GM13976 (cell line): ENCODE results near the gene DAB1.

Source experiments
- DNase-seq: peaks from one replicate; pipeline ENCODE4 v3.0.0; 2012; ENCODE audit warnings: low spot score
- CTCF ChIP-seq: IDR thresholded peaks from 2 replicates; pipeline ENCODE4 v1.5.1; 2012; ENCODE audit warnings: borderline replicate concordance, mild to moderate bottlenecking; ENCODE audit not compliant: insufficient read depth; ENCODE audit errors: extremely low read depth, missing control alignments, control extremely low read depth
- in situ Hi-C: fragments of 300-500 bp; cut with MboI; formaldehyde crosslinking; loops from one replicate; pipeline ENCODE4 v1.12.0; 2022; ENCODE audit warnings: low sequenced_read_pairs, mixed read lengths, inconsistent platforms; ENCODE audit not compliant: unreplicated experiment

The DAB1 gene

GRCh38 chr1:57289781-57290180, 134.1 kb downstream of the DAB1 start:
- DNase-seq, result no peak
- in situ Hi-C loops, result no loop called here
- no peak for TF ChIP-seq CTCF

DNA sequence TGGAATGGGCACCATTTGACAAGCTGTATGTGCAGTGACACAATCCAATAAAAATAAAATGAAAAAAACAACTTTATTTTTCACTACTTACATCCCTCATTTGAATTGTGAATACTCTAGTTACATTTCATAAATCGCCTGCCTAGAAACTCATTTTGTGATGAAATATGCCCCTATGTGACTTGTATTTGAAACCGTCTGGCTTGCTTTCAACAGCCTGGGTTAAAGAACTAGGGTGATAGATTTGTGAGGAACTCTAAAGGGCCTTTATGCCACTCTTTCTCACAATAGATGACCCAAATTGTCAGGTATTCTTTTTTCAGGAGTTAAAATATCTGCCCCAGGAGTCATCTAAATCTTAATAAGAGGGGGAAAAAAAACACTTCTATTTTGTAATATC, 137.9 kb downstream of the DAB1 start:
- no peak for DNase-seq
- in situ Hi-C loops, result no loop called here

GRCh38 chr1:57282411-57282810, 141.4 kb downstream of the DAB1 start:
- DNase-seq, result no peak
- in situ Hi-C loops, result no loop called here
- no peak for TF ChIP-seq CTCF

More for the DNA sequence above, 137.9 kb downstream of the DAB1 start:
- no peak for TF ChIP-seq CTCF

DNA sequence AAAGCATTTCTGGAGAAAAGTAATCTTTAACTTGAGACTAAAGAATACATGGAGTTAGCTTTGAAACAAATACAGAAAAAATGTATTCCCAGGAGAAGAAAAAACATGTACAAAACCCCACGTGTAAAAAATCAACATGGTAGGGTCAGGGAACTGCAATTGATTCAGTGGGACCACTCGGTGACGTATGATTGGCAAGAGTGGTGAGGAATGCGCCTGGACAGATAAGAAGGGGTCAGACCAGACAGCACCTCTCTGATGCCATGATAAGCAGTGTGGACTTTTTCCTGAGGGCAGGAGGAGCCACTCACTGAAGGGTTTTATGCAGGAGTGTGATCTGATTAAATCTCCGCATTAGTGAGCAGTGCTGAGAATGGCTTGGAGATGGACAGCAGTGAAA, 142.5 kb downstream of the DAB1 start:
- no peak for TF ChIP-seq CTCF
- in situ Hi-C loops, result no loop called here
- DNase-seq, result no peak

- DNase-seq, result no peak
- no peak for TF ChIP-seq CTCF
- in situ Hi-C loops, result no loop called here
Measured at GRCh38 chr1:57279909-57280666, 143.8 kb downstream of the DAB1 start.

DNA sequence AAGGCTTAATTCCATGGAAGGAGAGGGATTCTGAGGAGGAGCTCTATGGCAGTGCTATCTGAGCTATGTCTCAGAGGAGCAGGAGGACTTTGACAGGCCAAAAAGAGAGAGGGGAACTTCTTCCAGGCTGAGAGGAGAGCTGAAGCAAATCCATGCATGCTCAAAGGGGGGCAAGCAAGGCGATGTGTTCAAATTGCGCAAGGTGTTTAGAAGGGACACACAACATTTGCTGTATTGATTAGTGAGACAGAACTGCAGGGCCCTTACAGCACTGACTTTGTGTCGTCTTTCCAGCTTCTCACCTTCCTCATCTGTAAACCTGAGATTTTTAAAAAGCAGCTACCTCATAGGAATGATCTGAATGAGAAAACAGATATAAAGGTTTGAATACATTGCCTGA, 145.3 kb downstream of the DAB1 start:
- in situ Hi-C loops, result no loop called here
- no peak for DNase-seq

More for the DNA sequence above, 145.3 kb downstream of the DAB1 start:
- TF ChIP-seq CTCF, result no peak
